ENCODE results near the gene LY6G6F.
"Not testable (repeated sequence)": the region's sequence is repeated elsewhere in the genome, so short reads cannot be mapped to it uniquely, and the experiment has no call there.

The LY6G6F gene

DNA sequence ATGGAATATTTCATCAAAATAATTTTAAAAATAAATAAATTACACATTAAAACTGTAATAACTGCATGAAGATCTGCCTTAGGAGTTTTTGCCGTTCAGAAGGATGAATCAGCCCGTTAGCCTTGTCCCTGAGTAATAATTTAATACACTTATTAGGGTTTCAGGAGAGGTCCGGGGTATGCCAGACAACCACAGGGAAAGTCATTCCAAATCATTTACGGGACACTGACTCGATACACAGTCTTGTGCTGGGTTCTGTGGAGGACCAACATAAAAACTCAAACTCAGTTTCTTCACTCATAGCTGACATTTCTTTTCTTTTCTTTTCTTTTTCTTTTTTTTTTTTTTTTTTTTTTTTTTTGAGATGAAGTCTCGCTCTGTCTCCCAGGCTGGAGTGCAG lies 735 bp upstream of the LY6G6F start:
- DNase-seq = no peak

- DNase-seq = no peak
Measured at GRCh38 chr6:31707701-31708100, 1.0 kb downstream of the LY6G6F start.

DNA sequence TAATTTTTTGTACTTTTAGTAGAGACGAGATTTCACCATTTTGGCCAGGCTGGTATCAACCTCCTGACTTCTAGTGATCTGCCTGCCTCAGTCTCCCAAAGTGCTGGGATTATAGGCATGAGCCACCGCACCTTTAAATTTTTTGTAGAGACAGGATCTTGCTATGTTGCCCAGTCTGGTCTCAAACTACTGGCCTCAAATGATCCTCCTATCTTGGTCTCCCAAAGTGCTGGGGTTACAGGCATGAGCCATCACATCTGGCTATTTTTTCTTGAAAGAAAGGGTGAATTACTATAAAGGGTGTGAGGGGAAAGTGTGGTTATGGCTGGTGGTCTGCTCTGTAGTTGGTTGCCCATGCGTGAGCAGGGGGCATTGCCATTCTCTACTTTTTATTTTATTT lies 1.6 kb downstream of the LY6G6F start:
- no peak for DNase-seq

- not testable (repeated sequence) for DNase-seq
Measured at GRCh38 chr6:31709157-31709556, 2.5 kb downstream of the LY6G6F start.

- no peak for DNase-seq
Measured at GRCh38 chr6:31710523-31711219, 4.0 kb downstream of the LY6G6F start.

GRCh38 chr6:31711233-31711632 lies 4.6 kb downstream of the LY6G6F start:
- DNase-seq = no peak

GRCh38 chr6:31712296-31712695 lies 5.6 kb downstream of the LY6G6F start:
- no peak for DNase-seq

GRCh38 chr6:31713465-31713864 lies 6.8 kb downstream of the LY6G6F start:
- DNase-seq = no peak

DNA sequence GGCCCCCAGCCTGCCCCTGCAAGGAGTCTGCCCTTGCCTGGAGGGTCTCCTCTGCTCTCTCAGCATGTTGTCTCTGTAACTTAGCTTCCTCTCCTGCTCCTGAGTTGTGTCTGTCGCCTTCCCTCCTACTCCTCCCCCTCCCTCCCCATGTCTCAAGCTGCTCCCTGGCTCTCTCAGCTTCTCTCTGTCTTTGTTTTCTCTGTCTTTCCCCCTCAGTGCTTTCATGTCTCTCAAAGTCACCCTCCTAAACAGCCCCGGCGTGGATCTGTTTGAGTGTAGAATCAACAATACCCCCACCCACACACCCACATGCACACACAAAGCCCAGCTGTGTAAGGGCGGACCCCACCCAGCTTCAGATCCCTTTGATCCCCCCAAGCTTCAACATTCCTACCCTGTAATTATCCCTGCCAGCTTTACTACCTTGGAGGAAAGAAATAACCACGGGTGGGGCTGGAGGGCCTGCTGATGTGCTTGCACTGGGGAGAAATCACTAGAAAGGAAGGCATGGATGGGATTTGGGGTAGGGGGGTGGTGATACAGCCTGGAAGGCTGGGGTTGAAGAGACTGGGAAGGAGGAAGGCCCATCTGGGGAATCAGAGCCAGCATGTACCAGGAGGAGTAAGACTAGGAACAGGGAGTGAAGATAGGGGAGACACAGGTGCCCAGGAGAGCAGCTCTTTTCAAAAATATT lies 7.5 kb downstream of the LY6G6F start:
- peak; percentile 6 for DNase-seq

GRCh38 chr6:31715022-31715958 lies 8.6 kb downstream of the LY6G6F start, which contains the start of gene LY6G6D:
LY6G6D (plus strand) TSS chr6:31715348; CDS start chr6:31715356, 8 bp downstream.
- no peak for DNase-seq

DNA sequence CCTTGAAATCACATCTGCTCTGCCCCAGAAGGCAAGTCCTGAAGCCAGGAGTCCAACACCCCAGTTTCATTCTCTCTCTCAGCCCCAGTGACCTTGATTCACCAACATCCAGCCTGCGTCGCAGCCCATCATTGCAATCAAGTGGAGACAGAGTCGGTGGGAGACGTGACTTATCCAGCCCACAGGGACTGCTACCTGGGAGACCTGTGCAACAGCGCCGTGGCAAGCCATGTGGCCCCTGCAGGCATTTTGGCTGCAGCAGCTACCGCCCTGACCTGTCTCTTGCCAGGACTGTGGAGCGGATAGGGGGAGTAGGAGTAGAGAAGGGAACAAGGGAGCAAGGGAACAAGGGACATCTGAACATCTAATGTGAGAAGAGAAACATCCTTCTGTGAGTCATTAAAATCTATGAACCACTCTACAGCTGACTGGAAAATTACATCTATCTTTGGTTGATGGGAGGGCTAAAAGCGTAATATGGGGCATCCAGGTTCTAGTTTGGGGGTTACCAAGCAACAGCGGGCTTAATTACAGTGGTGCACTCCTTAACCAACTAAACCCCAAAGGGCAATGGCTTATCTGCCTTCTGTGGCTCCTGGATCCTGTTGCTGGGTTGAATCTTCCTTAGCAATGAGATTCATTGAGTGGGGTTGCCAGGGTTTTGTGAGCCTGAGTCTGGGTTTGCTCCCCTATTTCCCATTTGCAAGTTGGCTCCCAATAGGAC lies 11.0 kb downstream of the LY6G6F start:
- DNase-seq = no peak

GRCh38 chr6:31718265-31718664 lies 11.6 kb downstream of the LY6G6F start:
- DNase-seq = peak; percentile 51

- no peak for DNase-seq
Measured at GRCh38 chr6:31719001-31719400, 12.3 kb downstream of the LY6G6F start.

- no peak for DNase-seq
Measured at GRCh38 chr6:31720196-31720770, 13.6 kb downstream of the LY6G6F start.

GRCh38 chr6:31721351-31722020 lies 14.8 kb downstream of the LY6G6F start, which contains the start of gene LY6G6C:
LY6G6C (minus strand) TSS chr6:31721746; CDS start chr6:31721679, 67 bp downstream.
- DNase-seq = no peak

- DNase-seq = no peak
Measured at GRCh38 chr6:31722173-31722572, 15.5 kb downstream of the LY6G6F start.

- no peak for DNase-seq
Measured at GRCh38 chr6:31723245-31723979, 16.7 kb downstream of the LY6G6F start, which contains the start of gene MPIG6B. MPIG6B (plus strand) TSS chr6:31723373; CDS start chr6:31723384, 11 bp downstream.

DNA sequence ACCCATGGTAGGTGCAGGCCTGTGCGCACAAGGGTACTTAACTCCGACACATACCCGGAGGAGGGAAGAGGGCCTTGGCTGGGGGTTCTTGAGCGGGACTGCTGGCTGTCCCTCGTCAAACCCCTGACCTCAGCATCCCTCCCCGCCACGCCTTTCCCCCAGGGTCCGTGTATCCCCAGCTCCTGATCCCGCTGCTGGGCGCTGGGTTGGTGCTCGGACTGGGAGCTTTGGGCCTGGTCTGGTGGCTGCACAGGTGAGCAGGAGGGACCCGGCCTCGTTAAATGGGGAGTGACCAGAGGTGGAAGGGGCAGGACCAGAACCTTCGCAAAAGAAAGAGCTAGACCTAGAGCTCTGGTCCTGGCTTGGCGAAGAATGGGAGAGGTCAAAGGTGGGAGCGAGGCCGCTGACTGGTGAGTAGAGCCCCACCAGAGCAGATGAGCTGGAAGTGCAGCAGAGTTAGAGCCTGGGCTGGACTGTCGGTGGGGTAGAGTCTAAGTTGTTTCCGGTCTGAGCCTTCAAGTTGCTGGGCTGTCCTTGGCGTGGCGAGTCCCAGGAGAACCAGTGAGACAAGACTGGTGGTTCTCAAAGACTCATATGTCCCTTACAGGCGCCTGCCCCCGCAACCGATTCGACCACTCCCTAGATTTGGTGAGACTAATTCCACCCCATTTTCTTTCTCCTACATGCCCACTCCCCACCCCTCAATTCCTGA lies 17.5 kb downstream of the LY6G6F start:
- no peak for DNase-seq

- no peak for DNase-seq
Measured at GRCh38 chr6:31725502-31726350, 19.1 kb downstream of the LY6G6F start.
